HPDE6-E6E7 (cell line): ENCODE data around the gene SPATA20.

ENCODE experiments used
- DNase-seq: peaks from one replicate; pipeline ENCODE4 v3.0.0; 2011; ENCODE audit warnings: missing footprints; ENCODE audit errors: extremely low spot score

The SPATA20 gene

DNA sequence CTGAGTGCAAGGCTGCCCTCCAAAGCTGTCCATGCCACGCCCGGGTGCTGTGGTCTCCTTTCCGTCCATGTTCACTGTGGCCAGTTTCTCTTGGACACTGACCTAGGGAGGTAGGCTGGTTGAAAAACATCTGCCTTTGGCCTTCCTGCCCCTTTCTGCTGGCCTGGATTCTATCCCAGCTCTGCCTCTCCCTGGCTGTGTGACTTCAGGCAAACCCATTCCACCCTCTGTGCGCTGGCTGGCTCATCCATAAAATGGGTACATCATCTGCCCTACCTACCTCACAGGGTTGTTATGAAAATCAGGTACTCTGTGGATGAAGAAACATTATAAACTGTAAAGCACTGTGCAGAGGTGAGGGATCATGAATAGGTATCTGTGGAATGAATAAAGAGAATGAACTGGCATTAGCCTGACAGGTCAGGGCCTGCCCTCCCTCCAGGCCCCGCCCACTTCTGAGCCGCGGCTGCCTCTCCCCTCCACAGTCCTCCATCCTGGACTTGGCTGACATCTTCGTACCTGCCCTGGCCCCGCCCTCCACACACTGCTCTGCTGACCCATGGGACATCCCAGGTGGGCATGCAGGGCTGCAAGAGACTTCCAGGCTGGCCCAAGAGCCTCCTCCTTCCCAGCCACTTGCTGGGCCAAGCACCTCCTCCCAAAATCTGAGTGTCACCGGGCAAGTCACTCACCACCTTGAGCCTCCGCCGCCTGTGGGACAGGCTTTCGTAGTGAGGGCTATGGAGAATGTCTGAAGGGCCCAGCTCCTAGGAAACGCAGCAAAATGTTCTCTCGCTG lies 7.0 kb upstream of the SPATA20 start:
- DNase-seq = peak; percentile 86

DNA sequence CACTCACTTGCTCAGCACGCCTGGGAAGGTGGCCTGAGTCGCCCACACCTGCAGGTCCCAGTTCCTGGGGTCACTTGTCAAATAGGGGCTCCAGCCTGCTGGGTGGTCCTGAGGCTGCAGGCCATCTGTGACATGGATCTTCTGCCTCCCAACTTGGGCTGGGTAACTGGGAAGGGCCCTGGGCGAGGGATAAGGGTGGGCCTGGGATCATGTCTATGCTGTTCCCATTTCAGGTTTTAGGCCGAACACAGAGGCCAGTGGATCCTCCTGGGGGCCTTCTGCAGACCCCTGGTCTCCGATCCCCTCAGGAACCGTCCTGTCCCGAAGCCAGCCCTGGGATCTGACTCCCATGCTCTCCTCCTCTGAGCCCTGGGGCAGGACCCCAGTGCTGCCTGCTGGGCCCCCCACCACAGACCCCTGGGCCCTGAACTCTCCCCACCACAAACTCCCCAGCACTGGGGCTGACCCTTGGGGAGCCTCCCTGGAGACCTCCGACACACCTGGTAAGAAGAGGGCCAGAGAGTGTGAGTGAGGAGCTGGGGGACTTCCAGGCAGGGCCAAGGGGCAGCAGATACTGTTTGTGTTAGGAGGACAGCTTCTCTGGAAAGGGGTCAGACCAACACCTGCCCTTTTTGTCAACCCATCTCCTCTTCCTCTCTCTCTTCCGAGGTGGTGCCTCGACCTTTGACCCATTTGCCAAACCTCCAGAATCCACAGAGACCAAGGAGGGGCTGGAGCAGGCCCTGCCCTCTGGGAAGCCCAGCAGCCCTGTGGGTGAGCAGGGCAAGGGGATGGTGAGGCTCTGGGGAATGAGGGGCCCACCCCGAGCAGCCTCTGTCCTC lies 6.2 kb upstream of the SPATA20 start:
- no peak for DNase-seq

DNA sequence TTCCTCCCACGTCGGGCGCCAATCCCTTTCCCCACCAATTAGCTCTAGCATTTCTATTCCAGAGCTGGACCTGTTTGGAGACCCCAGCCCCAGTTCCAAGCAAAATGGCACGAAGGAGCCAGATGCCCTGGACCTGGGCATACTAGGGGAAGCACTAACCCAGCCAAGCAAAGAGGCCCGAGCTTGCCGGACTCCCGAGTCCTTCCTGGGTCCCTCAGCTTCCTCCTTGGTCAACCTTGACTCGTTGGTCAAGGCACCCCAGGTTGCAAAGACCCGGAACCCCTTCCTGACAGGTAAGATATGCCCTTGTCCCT lies 5.6 kb upstream of the SPATA20 start:
- DNase-seq = no peak

DNA sequence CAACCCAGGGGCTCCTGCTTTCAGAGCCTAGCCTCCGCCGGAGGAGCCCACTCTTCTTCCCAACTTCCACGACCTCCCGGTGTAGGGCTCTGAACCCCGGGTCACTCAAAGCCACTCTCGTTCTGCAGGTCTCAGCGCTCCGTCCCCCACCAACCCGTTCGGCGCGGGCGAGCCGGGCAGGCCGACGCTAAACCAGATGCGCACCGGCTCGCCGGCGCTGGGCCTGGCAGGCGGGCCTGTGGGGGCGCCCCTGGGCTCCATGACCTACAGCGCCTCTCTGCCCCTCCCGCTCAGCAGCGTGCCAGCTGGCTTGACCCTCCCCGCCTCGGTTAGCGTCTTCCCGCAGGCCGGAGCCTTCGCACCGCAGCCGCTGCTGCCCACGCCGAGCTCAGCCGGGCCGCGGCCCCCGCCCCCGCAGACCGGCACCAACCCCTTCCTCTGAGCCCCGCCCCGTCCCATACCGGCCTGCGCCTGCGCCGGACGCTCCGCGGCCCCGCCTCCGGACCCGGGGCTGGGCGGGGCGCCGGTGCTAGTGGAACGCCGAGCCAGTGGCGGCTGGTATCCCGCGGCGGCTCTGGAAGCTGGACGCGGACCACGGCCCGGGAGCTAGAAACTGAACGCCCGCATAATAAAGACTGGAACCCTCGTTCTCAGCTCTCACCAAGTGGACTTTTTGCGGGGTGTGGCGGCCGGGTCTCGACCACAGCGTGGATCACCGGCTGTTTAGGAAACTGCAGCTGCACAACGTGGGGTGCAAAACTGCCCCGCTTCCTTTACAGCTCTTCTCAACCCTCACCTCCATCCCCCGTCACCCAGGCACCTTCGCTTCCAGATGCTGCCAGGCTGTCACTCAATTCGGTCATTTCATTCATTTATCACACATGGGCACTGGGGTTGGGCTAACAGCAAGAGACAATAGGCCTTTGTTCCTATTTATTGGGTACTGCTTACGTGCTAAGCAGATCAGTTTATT lies 5.0 kb upstream of the SPATA20 start:
- DNase-seq = peak; percentile 89

DNA sequence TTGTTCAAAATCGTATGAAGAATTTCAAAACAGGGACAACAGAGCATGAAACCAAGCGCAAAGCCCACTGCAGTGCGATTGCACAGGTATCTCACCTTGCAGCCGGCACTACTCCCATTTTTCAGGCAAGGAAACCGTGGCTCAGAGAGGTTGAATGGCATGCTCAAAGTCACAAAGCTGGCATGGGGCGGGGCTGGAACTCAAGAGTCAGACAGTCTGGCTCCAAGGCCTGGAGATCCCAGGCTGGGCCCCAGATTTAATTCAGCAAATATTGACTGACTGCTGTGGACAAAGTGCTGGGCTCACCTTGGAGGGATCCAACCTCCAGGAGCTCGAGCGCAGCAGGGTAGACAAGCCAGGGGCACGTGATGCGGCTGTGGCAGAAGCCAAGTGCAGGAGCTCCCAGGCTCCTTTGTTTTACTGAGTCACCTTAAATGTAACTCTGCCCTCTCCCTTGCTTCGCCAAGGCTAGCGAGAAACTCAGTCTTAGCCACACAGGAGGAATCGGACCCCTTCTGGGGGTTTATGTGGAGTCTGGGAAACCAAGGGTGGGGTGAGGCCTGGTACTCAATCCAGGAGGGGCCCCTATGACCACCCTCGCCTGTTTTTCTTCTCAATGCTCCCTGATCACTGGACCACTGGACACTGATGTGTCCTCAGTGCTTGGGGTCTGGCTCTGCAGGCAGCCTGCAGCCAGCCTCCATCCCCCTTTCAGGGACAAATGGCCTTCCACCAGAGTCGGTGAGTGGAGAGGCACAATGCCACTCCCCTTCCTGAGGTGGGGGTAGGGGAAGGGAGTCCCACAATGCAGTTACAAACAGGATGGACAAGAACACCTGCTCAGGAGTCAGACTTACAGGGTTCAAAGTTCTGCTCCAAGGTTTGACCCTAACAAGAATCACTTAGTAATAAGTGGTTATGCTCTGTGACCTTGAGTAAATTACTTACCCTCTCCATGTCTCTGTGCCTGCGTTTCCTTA lies 3.9 kb upstream of the SPATA20 start:
- no peak for DNase-seq

DNA sequence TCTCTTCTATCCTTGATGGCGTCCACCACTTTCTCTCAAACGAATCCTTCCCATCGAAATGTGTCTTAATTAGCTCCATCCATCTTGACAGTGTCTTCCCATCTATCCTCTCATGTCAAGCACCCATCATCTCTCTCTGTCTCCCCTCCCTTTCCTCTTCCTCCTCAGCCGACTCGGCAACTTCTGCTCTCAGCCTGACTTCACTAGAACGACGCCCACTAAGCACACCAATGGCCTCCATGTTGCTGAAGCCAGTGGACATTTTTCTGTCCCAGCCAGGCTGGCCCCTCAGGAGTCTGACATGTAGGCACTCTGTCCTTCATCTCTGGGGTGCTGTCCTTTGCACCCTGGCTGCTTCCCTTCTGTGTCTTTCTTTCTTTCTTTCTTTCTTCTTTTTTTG lies 2.5 kb upstream of the SPATA20 start:
- DNase-seq = no peak

DNA sequence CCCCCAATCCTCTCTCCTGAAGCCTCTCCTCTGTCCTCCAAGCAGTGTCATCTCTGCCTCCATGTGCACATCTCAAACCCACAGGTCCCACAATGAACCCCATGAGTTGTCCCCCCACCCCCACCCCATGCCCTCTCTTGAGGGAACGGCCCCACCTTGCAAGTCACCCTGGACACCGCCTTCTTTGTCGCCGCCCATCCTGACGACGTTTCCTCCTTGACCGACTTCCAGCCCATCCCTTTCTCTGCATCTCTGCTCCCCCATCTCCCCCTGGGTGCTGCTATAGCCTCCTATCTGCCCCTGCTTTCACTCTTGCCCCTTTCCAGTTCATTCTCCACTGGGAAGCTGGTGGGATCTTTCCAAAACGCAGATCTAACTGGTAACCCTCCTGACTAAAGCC lies 1.7 kb upstream of the SPATA20 start:
- DNase-seq = no peak

DNA sequence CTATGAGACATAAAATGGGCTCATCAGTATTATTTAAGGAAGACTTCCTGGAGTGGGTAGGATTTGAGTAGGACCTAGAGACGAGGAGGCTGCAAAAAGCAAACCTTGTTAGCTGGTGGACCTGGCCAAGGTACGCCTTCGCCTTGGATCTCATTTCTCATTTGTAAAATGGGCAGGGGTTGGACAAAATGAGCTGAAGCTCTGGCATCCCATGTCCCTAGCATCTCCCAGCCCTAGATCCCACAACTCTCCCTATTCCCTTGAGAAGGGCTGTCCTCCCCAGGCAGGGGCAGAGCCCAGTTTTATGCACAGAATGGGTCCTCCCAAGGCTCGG lies 306 bp upstream of the SPATA20 start:
- DNase-seq = no peak

DNA sequence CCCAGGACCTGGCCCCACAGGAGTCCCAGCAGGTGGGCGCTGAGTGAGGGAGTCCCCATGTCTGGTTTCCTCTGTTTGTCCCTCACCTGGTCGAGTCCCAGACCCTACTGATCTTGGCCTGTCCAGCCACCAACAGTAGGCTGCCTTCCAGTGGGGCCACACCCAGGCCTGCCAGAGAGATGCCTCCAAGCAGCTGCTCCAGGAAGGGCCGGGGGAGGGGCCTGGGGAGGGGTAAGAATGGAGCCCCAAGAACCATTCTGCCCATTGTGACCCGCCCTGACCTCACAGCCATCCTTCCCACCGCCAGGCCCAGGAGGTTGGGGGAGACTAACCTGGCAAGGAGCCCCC lies 736 bp downstream of the SPATA20 start:
- DNase-seq = no peak

DNA sequence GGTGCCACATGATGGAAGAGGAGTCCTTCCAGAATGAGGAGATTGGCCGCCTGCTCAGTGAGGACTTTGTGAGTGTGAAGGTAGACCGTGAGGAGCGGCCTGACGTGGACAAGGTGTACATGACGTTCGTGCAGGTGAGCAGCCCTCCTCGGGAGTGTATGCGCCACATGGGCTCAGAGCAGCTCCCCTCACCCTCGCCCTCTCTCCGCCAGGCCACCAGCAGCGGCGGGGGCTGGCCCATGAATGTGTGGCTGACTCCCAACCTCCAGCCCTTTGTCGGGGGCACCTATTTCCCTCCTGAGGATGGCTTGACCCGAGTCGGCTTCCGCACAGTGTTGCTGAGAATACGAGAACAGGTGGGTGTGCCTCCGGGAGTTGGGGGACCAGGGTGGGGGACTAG lies 1.9 kb downstream of the SPATA20 start:
- no peak for DNase-seq

DNA sequence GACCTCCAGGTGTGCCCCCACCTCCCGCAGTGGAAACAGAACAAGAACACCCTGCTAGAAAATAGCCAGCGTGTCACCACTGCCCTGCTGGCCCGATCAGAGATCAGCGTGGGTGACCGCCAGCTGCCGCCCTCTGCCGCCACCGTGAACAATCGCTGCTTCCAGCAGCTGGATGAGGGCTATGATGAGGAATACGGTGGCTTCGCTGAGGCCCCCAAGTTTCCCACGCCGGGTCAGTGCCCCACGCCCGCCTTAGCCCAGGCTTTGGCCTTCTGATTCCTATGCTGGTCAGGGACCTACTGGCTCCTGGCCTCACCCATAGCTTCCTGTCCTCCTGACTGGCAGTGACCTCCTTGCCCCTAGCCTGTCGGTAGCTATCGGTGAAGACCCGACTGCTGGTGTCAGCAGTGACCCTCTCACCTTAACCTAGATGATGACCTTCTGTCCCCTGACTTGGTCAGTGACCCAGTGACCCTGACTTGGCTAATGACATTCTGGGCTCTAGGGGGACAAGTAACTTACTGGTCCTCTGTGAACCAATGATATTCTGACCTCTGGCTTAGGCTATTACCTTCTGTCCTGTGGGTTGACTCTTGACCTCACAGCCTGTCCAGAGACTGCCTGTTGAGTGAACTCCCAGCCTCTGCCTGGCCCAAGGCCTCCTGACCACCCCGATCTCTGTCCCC lies 2.4 kb downstream of the SPATA20 start:
- DNase-seq = no peak

DNA sequence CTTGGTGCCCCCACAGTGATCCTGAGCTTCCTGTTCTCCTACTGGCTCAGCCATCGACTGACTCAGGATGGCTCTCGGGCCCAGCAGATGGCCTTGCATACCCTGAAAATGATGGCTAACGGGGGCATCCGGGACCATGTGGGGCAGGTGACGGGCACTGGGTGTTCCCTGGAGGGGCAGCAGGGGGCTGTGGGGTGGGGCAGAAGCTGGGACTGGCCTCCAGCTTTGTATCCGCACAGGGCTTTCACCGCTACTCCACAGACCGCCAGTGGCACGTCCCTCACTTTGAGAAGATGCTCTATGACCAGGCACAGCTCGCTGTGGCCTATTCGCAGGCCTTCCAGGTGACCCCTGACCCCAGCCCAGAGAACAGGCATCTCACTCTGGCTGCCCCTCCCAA lies 3.0 kb downstream of the SPATA20 start:
- no peak for DNase-seq

DNA sequence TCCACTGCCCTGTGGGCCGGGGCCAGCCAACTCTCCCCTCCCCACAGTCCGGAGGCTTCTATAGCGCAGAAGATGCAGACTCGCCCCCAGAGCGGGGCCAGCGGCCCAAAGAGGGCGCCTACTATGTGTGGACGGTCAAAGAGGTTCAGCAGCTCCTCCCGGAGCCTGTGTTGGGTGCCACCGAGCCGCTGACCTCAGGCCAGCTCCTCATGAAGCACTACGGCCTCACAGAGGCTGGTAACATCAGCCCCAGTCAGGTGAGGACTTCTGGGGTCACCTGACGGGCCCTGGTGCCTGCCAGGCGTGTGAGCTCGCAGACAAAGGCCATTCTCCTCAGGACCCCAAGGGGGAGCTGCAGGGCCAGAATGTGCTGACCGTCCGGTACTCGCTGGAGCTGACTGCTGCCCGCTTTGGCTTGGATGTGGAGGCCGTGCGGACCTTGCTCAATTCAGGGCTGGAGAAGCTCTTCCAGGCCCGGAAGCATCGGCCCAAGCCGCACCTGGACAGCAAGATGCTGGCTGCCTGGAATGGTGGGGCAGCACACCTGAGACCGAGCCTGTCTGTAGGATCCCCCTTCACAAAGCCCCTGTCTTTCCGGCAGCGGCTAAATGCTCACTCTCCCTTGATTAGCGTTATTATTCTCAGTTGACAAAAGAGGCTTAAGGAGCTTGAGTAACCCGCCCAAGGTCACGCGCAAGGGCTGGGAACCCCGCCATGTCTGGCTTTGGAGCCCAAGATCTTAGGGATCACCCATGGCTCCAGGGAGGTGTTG lies 3.9 kb downstream of the SPATA20 start:
- no peak for DNase-seq

DNA sequence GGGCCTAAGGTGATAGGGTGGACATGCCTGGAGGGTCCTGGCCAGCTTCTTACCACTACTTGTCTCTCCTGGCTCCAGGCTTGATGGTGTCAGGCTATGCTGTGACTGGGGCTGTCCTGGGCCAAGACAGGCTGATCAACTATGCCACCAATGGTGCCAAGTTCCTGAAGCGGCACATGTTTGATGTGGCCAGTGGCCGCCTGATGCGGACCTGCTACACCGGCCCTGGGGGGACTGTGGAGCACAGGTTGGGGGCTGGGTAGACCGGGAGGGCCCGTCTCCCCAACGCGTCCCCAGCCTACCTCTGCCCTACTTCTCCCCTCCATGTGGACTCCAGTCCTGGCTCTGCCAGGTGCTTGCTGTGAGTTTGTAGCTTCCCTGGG lies 4.5 kb downstream of the SPATA20 start:
- no peak for DNase-seq

DNA sequence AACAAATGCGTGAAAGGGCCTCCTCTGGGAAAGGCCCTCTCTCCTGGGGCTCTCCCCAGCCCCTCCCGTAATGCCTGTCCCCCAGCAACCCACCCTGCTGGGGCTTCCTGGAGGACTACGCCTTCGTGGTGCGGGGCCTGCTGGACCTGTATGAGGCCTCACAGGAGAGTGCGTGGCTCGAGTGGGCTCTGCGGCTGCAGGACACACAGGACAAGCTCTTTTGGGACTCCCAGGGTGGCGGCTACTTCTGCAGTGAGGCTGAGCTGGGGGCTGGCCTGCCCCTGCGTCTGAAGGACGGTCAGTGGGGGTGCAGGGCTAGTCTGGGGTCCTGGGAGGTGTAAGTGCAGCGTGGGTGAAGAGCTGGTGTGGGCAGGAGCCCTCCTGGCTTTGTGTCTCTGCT lies 4.9 kb downstream of the SPATA20 start:
- no peak for DNase-seq

DNA sequence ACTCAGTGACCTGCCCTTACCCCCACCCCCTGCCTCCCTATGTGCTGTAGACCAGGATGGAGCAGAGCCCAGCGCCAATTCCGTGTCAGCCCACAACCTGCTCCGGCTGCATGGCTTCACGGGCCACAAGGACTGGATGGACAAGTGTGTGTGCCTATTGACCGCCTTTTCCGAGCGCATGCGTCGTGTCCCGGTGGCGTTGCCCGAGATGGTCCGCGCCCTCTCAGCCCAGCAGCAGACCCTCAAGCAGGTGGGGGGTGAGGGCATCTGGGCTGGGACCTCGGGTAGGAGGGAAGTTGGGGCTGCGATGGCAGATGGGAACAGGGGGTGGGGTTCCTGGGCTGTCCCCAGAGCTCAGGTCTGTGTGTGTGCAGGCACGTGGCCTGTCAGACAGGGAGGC lies 7.2 kb downstream of the SPATA20 start:
- DNase-seq = no peak

DNA sequence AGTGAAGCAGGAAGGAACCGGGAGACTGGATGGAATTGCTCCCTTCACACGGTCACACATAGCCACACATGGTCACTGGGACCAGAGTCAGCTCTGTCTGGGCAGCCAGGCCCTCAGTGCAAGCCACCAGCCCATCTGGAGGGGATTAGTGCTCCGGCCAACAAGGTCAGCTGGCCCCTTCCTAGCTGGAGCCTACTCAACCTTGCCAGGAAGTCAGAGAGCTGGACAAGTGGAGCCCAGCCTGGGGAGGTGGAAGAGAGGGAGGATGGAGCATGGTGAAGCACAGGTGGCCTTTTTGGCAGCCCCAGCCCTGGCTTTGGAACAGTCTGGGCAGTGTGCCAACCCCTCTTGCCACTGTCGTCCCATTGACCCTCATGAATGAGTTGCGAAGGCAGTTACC lies 9.8 kb downstream of the SPATA20 start:
- no peak for DNase-seq

DNA sequence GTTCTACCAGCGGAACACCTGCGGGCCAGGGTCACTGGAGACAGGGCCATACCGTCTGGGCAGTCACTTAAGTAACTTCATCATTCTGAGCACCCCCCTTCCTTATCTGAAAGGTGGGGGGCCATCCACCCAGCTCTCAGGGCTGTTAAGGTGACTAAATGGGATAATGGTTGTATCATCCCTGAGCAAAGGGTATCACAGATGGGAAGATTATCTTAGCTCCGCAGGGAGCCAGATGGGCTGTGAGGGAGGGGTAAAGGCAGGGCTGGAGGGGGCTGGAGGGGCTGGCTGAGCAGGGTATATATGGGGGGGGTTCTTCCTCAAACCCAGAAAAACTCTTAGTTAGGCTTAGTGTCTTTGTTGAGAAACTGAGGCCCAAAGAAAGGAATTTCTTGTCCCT lies 10.7 kb downstream of the SPATA20 start:
- no peak for DNase-seq

DNA sequence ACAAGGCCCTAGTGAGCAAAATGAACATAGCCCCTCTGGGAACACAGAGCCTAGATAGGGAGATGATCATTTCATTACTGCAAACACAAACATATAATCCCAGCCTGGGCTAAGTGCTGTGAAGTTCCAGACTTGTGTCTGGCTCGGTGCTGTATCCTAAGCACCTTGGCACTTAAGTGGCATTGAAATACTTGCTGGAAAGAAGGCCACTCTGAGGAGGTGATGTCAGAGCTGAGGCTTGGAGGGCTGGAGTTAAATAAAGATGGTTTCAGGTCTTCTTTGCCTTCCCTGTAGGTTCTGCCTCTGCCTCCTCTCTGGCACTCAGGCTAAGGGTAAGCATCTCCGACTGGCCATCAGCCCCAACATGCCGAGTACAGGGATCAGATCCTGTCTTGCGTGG lies 11.1 kb downstream of the SPATA20 start:
- DNase-seq = no peak

DNA sequence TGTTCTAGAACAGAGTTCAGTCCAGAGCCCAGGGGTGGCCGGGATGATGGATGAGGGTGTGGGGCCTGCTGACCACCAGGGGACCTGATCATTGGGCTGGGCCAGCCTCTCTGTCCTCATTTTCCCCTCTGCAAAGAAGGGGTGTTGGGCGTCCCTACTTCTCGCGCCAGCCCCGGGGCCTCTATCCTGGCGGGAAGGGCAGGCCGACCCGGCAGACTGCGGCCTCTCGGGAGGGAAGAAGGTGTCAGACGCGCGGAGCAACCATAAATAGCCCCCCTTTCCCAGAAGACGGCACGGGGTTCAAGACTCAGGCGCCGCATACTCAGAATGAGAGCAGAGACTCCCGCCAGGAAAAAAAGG lies 11.6 kb downstream of the SPATA20 start:
- DNase-seq = no peak
